Heart right ventricle (tissue), 16 donors: ENCODE data around the gene TOMM40. TPM values are rescaled to one million over a fixed set of nuclear protein-coding genes. Genes with fewer than 3 reads are reported as not detected.
"Not testable (repeated sequence)": the region's sequence is repeated elsewhere in the genome, so short reads cannot be mapped to it uniquely, and the experiment has no call there.

Experiments
- ATAC-seq, 8 donors: fragments of 200-7000 bp; cut with Tn5 transposase; one replicate each; pipeline ENCODE4 v1.9.1; 2020; ENCODE audit warnings: mild to moderate bottlenecking in 8 of 8, moderate library complexity in 8 of 8, moderate number of reproducible peaks in 1 of 8
- DNase-seq, 2 donors: peaks; one replicate each; pipeline ENCODE4 v3.0.0-alpha.2; 2020
- H3K27ac ChIP-seq, 10 donors: fragments of 200-600 bp; sonication (generic) in 2 of 10; one replicate each; pipeline versions ENCODE4 v1.5.0 to v1.8.0; 2020 to 2022; ENCODE audit warnings: mild to moderate bottlenecking in 3 of 10
- H3K27me3 ChIP-seq, 7 donors: fragments of 200-600 bp; one replicate each; pipeline ENCODE4 v1.8.0; 2021 to 2022; ENCODE audit warnings: mild to moderate bottlenecking in 2 of 7
- H3K36me3 ChIP-seq, 9 donors: fragments of 200-600 bp; sonication (generic) in 1 of 9; one replicate each; pipeline versions ENCODE4 v1.5.0 to v1.8.0; 2020 to 2022; ENCODE audit warnings: mild to moderate bottlenecking in 2 of 9
- H3K4me1 ChIP-seq, 9 donors: fragments of 200-600 bp; sonication (generic) in 1 of 9; one replicate each; pipeline versions ENCODE4 v1.5.0 to v1.8.0; 2020 to 2022; ENCODE audit warnings: mild to moderate bottlenecking in 4 of 9
- H3K4me3 ChIP-seq, 10 donors: fragments of 200-600 bp; sonication (generic) in 2 of 10; one replicate each; pipeline versions ENCODE4 v1.5.0 to v1.8.0; 2020 to 2022; ENCODE audit warnings: mild to moderate bottlenecking in 7 of 10, moderate library complexity in 2 of 10
- H3K9me3 ChIP-seq, 11 donors: fragments of 200-600 bp in 10 of 11; sonication (generic) in 2 of 11; one replicate each; pipeline versions ENCODE4 v1.5.0 to v1.8.0; 2013 to 2022; ENCODE audit warnings: mild to moderate bottlenecking in 2 of 11, control low read depth in 1 of 11, moderate library complexity in 1 of 11
- WGBS, 2 donors: extraction: QIAGEN DNeasy Blood & Tissue Kit; methylation state at CpG; one replicate each; pipeline ENCODE4 v1.1.7; 2013; ENCODE audit warnings: inconsistent platforms in 1 of 2; 5-methylcytosine and 5-hydroxymethylcytosine counted together
- intact Hi-C, 10 donors: fragments of 100-400 bp; cut with DNase I; formaldehyde crosslinking; loops; one replicate each; pipeline versions ENCODE4 v1.11.1 to v1.14.2; 2022
- polyA plus RNA-seq, 2 donors: library from polyadenylated mRNA; stranded (reverse); fragments of 200-250 nt; gene quantifications; one replicate each; pipeline ENCODE4 v1.2.3, GENCODE V29; 2013
- total RNA-seq, 10 donors: library from RNA; stranded (reverse); fragmentation: NEBNext Ultra II Directional in 3 of 10; extraction: Animal tissue kit (Norgen Biotek cat#: 25700) in 3 of 10; gene quantifications; one replicate each; pipeline versions ENCODE4 v1.2.1 to v1.2.4, GENCODE V29; 2021 to 2023
- TF ChIP-seq, protein P1 (sequence below), 9 donors: fragments of 200-600 bp; sonication (generic) in 2 of 9; IDR thresholded peaks; one replicate each; pipeline versions ENCODE4 v1.5.0 to v1.8.0; 2021 to 2022; ENCODE audit warnings: antibody characterized with exemption in 9 of 9, mild to moderate bottlenecking in 5 of 9, moderate library complexity in 1 of 9
- donor health status: Arrhythmogenic right ventricular cardiomyopathy.
- donor health status: ischemic (EF 13 %, LVEDD 7.1; RV severe dilation, severe dysfunction).
- donor health status: healthy with polysubstance abuse.
- donor health status: DM: no; HTN: yes; CAD: no.
- donor health status: DM: no; HTN: no; CAD: no.
- donor health status: ischemic (EF 25% LVEDD 6.9; RV normal size, moderate dysfunction).
- donor health status: ischemic (EF 25% LVEDD 5.7; RV mildly dilated, moderate dysfunction).
- donor health status: healthy.
- donor health status: DM: yes; HTN: yes; CAD: no.
- donor health status: Ischemic cardiomyopathy.
- donor health status: ischemic (EF 35%, LVEDD 5.7; RV mildly dilated, moderate dysfunction).
- donor health status: nonischemic (EF 11% LVEDD 7.7; RV severe dilation, severe dysfunction).
- donor health status: DM: yes; HTN: yes; CAD: no.
- donor health status: PGD.
- donor health status: ischemic (EF 29% LVEDD 5.4; RV normal size, mild dysfunction).
- donor health status: nonischemic (EF 23%, LVEDD 6.1; RV moderate dilation, normal function).

TOMM40 gene
- total and polyA plus RNA-seq, 12 donors = 37.8 to 77.5 (median 45.2) TPM

- Histone ChIP-seq H3K27me3 (no peaks in the 10 kb centered on the region), H3K9me3 (no peaks in the 10 kb centered on the region), H3K4me1 (peaks cover 0 to 9% (median 0%) of the 10 kb centered on the region in 9 donors), H3K27ac (no peak overlapping the region), H3K4me3 (no peak overlapping the region), H3K36me3 (peaks cover 0 to 82% (median 17%) of the 10 kb centered on the region in 9 donors)
- intact Hi-C loops = no loop called here
- 90 to 97% methylated on average over 5 of the region's 5 CpGs for WGBS, 2 donors
- ATAC-seq (no peak), DNase-seq (no peak)
- TF ChIP-seq, protein P1, sequence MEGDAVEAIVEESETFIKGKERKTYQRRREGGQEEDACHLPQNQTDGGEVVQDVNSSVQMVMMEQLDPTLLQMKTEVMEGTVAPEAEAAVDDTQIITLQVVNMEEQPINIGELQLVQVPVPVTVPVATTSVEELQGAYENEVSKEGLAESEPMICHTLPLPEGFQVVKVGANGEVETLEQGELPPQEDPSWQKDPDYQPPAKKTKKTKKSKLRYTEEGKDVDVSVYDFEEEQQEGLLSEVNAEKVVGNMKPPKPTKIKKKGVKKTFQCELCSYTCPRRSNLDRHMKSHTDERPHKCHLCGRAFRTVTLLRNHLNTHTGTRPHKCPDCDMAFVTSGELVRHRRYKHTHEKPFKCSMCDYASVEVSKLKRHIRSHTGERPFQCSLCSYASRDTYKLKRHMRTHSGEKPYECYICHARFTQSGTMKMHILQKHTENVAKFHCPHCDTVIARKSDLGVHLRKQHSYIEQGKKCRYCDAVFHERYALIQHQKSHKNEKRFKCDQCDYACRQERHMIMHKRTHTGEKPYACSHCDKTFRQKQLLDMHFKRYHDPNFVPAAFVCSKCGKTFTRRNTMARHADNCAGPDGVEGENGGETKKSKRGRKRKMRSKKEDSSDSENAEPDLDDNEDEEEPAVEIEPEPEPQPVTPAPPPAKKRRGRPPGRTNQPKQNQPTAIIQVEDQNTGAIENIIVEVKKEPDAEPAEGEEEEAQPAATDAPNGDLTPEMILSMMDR (IDR thresholded peaks at IDR 0.05) = no peak
These were observed 7.1 kb upstream of the TOMM40 start for GRCh38 chr19:44883922-44884321.

DNA sequence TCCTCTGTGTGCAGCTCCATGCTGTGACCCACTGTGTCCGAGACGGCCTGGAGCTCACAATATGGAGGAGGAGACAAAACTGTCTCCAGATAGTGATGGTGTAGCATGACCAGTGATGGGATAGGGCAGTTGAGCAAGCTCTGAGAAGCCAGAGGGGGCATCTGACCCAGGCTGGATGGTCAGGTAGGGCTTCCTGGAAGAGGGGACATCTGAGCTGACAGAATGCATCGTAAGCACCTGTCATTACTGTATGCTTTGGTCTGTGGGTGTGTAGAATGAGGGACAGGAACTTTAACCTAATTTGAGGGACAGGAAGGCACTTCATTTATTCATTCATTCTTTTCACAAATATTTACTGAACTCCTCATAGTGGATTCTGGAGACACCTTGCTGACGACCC lies 6.5 kb upstream of the TOMM40 start:
- 93 to 94% methylated on average over 4 of the region's 4 CpGs for WGBS, 2 donors
- Histone ChIP-seq H3K27ac (no peak overlapping the region), H3K4me3 (no peak overlapping the region), H3K27me3 (no peaks in the 10 kb centered on the region), H3K4me1 (peaks cover 1 to 9% (median 5%) of the 10 kb centered on the region in 9 donors), H3K36me3 (peaks cover 0 to 79% (median 17%) of the 10 kb centered on the region in 9 donors), H3K9me3 (no peaks in the 10 kb centered on the region)
- DNase-seq = no peak
- intact Hi-C loops = no loop called here
- TF ChIP-seq, protein P1 (IDR thresholded peaks at IDR 0.05) = no peak
- no peak for ATAC-seq

- 93 to 98% methylated on average over 6 of the region's 6 CpGs for WGBS, 2 donors
- Histone ChIP-seq H3K9me3 (no peaks in the 10 kb centered on the region), H3K36me3 (peaks cover 0 to 72% (median 17%) of the 10 kb centered on the region in 9 donors), H3K27ac (no peak overlapping the region), H3K4me3 (no peak overlapping the region), H3K27me3 (no peaks in the 10 kb centered on the region), H3K4me1 (peaks cover 5 to 12% (median 10%) of the 10 kb centered on the region in 9 donors)
- TF ChIP-seq, protein P1 (IDR thresholded peaks at IDR 0.05) = no peak
- DNase-seq (no peak), ATAC-seq (no peak)
- intact Hi-C loops = no loop called here
These were observed 4.9 kb upstream of the TOMM40 start for GRCh38 chr19:44886141-44886540.

DNA sequence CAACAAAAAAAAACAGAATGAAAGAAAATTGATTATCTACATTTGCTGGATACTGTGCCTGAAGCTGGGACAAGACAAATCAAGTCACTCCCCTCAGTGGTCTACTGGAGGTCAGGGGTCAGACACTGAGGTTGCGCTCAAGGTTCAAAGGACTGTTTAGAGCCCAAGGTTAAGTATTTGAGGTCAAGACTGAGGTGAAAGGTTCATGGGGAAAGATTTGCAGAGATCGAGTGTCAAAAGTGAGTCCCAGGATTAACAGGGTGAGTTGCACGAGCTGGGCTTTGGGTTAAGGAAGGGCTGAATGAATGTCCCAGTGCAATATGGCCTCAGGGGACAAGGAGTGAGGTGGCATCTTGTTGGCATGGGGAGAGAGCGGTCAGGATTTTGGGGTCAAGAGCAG lies 3.4 kb upstream of the TOMM40 start:
- no peak overlapping the region for H3K4me3 ChIP-seq
- WGBS, 2 donors = 85 to 89% methylated on average over 4 of the region's 4 CpGs
- TF ChIP-seq, protein P1 (IDR thresholded peaks at IDR 0.05) = no peak
- H3K4me1 ChIP-seq = peaks cover 13 to 24% (median 22%) of the 10 kb centered on the region in 9 donors
- ATAC-seq = no peak
- H3K27ac ChIP-seq = no peak overlapping the region
- DNase-seq = no peak
- no peaks in the 10 kb centered on the region for H3K9me3 ChIP-seq
- intact Hi-C loops = no loop called here
- peaks cover 0 to 66% (median 17%) of the 10 kb centered on the region in 9 donors for H3K36me3 ChIP-seq
- H3K27me3 ChIP-seq = no peaks in the 10 kb centered on the region

GRCh38 chr19:44888335-44888734 lies 2.7 kb upstream of the TOMM40 start:
- H3K9me3 ChIP-seq, DNase-seq, intact Hi-C loops, ATAC-seq, H3K27me3 ChIP-seq, H3K4me3 ChIP-seq, H3K27ac ChIP-seq: not testable (repeated sequence)
- Histone ChIP-seq H3K36me3 (peaks cover 0 to 66% (median 24%) of the 10 kb centered on the region in 9 donors), H3K4me1 (peaks cover 13 to 28% (median 25%) of the 10 kb centered on the region in 9 donors)
- 85 to 87% methylated on average over 4 to 5 of the region's 5 CpGs for WGBS, 2 donors
